HL-60 (cell line): ENCODE results near the gene SPATA3.

ENCODE experiments used
- DNase-seq, 2 experiments: peaks; one replicate each; pipeline ENCODE4 v3.0.0-alpha.2; 2010 to 2020; ENCODE audit warnings: low read depth in 1 of 2, low spot score in 1 of 2
- H3K27ac ChIP-seq: fragments of 250-450 bp; sonication (Bioruptor Pico); replicated peaks from 2 replicates; pipeline ENCODE4 v1.5.1; 2020; ENCODE audit warnings: mild to moderate bottlenecking, moderate library complexity
- H3K27me3 ChIP-seq: fragments of 250-450 bp; sonication (Bioruptor Pico); 2 replicates; pipeline ENCODE4 v1.5.1; 2021; ENCODE audit warnings: mild to moderate bottlenecking, moderate library complexity; ENCODE audit not compliant: insufficient read depth, poor library complexity, severe bottlenecking
- H3K4me3 ChIP-seq: replicated peaks from 2 replicates; pipeline ENCODE4 v1.5.1; 2011; ENCODE audit warnings: mild to moderate bottlenecking, control low read depth, low read length; ENCODE audit not compliant: insufficient read depth
- CTCF ChIP-seq: IDR thresholded peaks from one replicate; pipeline ENCODE4 v1.5.1; 2011; ENCODE audit warnings: low read length, control low read depth, inconsistent platforms; ENCODE audit not compliant: insufficient read depth
- GABPA ChIP-seq: IDR thresholded peaks from 2 replicates; pipeline ENCODE4 v1.6.1; 2012; ENCODE audit warnings: low read depth
- POLR2AphosphoS5 ChIP-seq: IDR thresholded peaks from 2 replicates; pipeline ENCODE4 v1.6.1; 2012; ENCODE audit warnings: low read depth
- REST ChIP-seq: IDR thresholded peaks from 2 replicates; pipeline ENCODE4 v1.6.1; 2012; ENCODE audit warnings: low read depth; ENCODE audit not compliant: insufficient replicate concordance
- SPI1 ChIP-seq: IDR thresholded peaks from 2 replicates; pipeline ENCODE4 v1.6.1; 2012; ENCODE audit warnings: low read depth, mild to moderate bottlenecking, borderline replicate concordance

The SPATA3 gene

GRCh38 chr2:230982528-230982927 lies 13.4 kb upstream of the SPATA3 start:
- Histone ChIP-seq H3K4me3 (no peak overlapping the region), H3K27ac (no peak overlapping the region), H3K27me3 (no peaks in the 10 kb centered on the region)
- TF ChIP-seq SPI1 (no peak), POLR2AphosphoS5 (no peak), GABPA (no peak), CTCF (no peak), REST (no peak)
- no peak for DNase-seq

- no peak overlapping the region for H3K4me3 ChIP-seq
- no peak for TF ChIP-seq POLR2AphosphoS5
- TF ChIP-seq SPI1: no peak
- TF ChIP-seq CTCF: no peak
- no peak for TF ChIP-seq REST
- TF ChIP-seq GABPA: no peak
- H3K27ac ChIP-seq: no peak overlapping the region
- DNase-seq: no peak
- H3K27me3 ChIP-seq: no peaks in the 10 kb centered on the region
Observed at GRCh38 chr2:230983566-230983965, 12.4 kb upstream of the SPATA3 start.

- H3K27ac ChIP-seq: no peak overlapping the region
- H3K4me3 ChIP-seq: no peak overlapping the region
- TF ChIP-seq POLR2AphosphoS5 (no peak), SPI1 (no peak), GABPA (no peak), REST (no peak), CTCF (no peak)
- no peaks in the 10 kb centered on the region for H3K27me3 ChIP-seq
- DNase-seq: no peak
Observed at GRCh38 chr2:230984393-230985220, 11.3 kb upstream of the SPATA3 start.
